ENCODE results near the gene MACIR. TPM values are rescaled to one million over a fixed set of nuclear protein-coding genes. Genes with fewer than 3 reads are reported as not detected.

MACIR gene
- total and polyA plus RNA-seq, 10 of the 15 experiments (the other 5 are each of a cell fraction or from before 2014, with no cell fraction given): 2.1 to 16.1 (median 10.8) TPM

GRCh38 chr5:103293719-103294118 is 35.2 kb downstream of the MACIR start (continued):
- TF ChIP-seq NKRF (conservative IDR thresholded peaks at IDR 0.05) (no peak), HDGF (IDR thresholded peaks at IDR 0.05) (no peak)

DNA sequence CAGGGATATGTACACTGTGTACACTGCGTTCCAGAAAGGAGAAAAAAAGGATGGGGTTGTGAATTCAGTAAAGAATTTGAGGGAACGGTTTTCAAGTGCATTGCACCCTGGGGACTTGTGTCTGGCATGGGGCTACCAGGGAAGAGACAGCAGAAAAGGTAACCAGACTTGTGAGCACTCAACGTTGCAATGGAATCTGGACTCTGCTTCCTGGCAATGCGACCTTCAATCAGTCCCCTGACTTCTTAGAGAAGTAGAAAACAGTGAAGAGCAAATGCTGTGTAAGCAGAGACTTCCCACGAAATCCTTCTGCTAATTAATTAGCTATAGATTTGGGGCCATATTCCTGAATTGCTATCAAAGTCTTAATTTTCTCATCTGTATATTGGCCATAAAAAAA is 36.3 kb downstream of the MACIR start:
- H3K4me2 ChIP-seq (ENCODE audit: control insufficient read depth, insufficient read depth): no peak overlapping the region
- H3K4me1 ChIP-seq (ENCODE audit: control insufficient read depth, insufficient read depth, low read length): no peaks in the 10 kb centered on the region
- H3K79me2 ChIP-seq (ENCODE audit: control insufficient read depth, insufficient read depth, low read length): no peaks in the 10 kb centered on the region
- H3K4me3 ChIP-seq: no peak overlapping the region
- in situ Hi-C loops (cut with MboI): no loop called here
- ChIA-PET SMC1A (ENCODE audit: uncharacterized antibody, unreplicated experiment) (interaction anchor here (1.5 kb wide), 1 partner anchor 180 kb away, joined by 5 read pairs; no protein-coding TSS in a partner anchor), POLR2A (no interaction called here), CTCF (interaction anchor here (1.5 kb wide), 1 partner anchor 62 kb away, joined by 5 read pairs; no protein-coding TSS in a partner anchor), RAD21 (ENCODE audit: unreplicated experiment) (no interaction called here)
- H4K20me1 ChIP-seq (ENCODE audit: control insufficient read depth, insufficient read depth): no peaks in the 10 kb centered on the region
- no peaks in the 10 kb centered on the region for H3K27me3 ChIP-seq (replicated peaks in 1 of 2; ENCODE audit: control insufficient read depth in 2 of 2, insufficient read depth in 2 of 2, low read length in 1 of 2)
- BruUV-seq (replicated peaks): no TSS peak
- no peaks in the 10 kb centered on the region for H3K36me3 ChIP-seq (ENCODE audit: control insufficient read depth in 2 of 2, insufficient read depth in 2 of 2, low read length in 1 of 2)
- H3K9ac ChIP-seq (ENCODE audit: control insufficient read depth, insufficient read depth, low read length): no peak overlapping the region
- H3K27ac ChIP-seq (ENCODE audit: control insufficient read depth, insufficient read depth): no peak overlapping the region
- DNase-seq (ENCODE audit: low read depth, low spot score) (no peak), ATAC-seq (no peak), FAIRE-seq (no peak)
- TF ChIP-seq ZNF207 (IDR thresholded peaks at IDR 0.05; ENCODE audit: borderline replicate concordance): no peak
- TF ChIP-seq TCF12 (IDR thresholded peaks at IDR 0.05; ENCODE audit: low read depth, low read length): no peak
- TF ChIP-seq, protein P1, sequence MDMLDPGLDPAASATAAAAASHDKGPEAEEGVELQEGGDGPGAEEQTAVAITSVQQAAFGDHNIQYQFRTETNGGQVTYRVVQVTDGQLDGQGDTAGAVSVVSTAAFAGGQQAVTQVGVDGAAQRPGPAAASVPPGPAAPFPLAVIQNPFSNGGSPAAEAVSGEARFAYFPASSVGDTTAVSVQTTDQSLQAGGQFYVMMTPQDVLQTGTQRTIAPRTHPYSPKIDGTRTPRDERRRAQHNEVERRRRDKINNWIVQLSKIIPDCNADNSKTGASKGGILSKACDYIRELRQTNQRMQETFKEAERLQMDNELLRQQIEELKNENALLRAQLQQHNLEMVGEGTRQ (IDR thresholded peaks at IDR 0.05; ENCODE audit: borderline replicate concordance, low read depth, low read length): no peak
- no peak for TF ChIP-seq BACH1 (IDR thresholded peaks at IDR 0.05; ENCODE audit: borderline replicate concordance)
- TF ChIP-seq IRF3 (IDR thresholded peaks at IDR 0.05): no peak
- no peak for TF ChIP-seq HCFC1 (IDR thresholded peaks at IDR 0.05; ENCODE audit: low read length)
- TF ChIP-seq, protein P2, sequence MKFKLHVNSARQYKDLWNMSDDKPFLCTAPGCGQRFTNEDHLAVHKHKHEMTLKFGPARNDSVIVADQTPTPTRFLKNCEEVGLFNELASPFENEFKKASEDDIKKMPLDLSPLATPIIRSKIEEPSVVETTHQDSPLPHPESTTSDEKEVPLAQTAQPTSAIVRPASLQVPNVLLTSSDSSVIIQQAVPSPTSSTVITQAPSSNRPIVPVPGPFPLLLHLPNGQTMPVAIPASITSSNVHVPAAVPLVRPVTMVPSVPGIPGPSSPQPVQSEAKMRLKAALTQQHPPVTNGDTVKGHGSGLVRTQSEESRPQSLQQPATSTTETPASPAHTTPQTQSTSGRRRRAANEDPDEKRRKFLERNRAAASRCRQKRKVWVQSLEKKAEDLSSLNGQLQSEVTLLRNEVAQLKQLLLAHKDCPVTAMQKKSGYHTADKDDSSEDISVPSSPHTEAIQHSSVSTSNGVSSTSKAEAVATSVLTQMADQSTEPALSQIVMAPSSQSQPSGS (IDR thresholded peaks at IDR 0.05; ENCODE audit: low read length): no peak
- TF ChIP-seq ZBTB40 (IDR thresholded peaks at IDR 0.05; ENCODE audit: borderline replicate concordance): no peak
- intact Hi-C loops (cut with micrococcal nuclease; ENCODE audit: unreplicated experiment): no loop called here
- WGBS (ENCODE audit: insufficient coverage, insufficient replicate concordance, low lambda C conversion rate, missing lambda C conversion rate): 36% methylated on average over 5 of the region's 5 CpGs
- no peaks in the 10 kb centered on the region for H3K9me3 ChIP-seq (replicated peaks; ENCODE audit: control insufficient read depth, insufficient read depth, low read length)
- H2AFZ ChIP-seq (ENCODE audit: control insufficient read depth, low read depth, low read length): no peak overlapping the region
